CD4-positive, alpha-beta T cell treated with Interleukin-15 for 4 hours (primary cell): ENCODE data around the gene LRMDA.

ENCODE experiments used
- DNase-seq: peaks from one replicate; pipeline ENCODE4 v3.0.0-alpha.2; 2020; ENCODE audit warnings: low spot score

LRMDA gene

DNA sequence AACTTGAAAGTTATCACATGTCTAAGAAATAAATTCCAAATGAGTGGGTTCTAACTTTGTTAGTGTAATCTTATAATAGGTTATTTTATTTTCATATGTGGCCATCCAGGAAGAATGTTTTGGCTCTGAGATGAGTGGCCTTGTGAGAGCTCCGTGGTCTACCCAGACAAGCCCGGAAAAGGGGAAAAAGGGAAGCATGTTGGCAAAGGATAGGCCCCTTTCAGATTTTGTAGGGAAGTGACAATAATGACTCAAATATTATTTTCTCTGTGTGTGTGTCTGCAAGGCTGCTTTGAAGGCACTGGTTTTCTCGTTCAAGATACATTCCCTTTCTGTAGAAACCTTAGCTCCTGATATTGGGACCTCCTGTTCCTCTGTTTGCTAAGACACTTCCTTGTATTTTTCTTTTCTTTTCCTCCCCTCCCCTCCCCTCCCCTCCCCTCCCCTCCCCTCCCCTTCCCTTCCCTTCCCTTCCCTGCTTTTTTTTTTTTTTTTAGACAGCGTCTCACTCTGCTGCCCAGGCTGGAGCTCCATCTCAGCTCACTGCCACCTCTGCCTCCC, 240.8 kb downstream of the LRMDA start:
- DNase-seq = no peak

DNA sequence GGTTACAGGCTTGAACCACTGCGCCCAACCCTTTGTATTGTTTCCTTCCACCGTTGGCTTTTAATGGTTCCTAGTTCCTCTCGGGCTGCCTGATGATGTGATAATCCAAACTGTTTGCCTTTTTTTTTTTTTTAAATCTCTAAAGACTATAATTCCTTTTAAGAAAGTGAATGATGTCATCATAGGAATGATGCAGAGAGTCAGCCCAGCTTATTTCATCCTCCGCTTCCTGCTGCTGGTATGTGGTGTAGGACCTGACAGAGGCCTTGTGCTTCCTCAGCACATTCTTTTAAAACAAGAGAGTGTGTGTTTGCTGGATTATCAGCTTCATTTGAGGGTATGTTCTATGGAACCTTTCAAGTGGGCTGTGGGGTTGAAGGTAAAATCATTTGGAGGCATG, 241.4 kb downstream of the LRMDA start:
- no peak for DNase-seq

DNA sequence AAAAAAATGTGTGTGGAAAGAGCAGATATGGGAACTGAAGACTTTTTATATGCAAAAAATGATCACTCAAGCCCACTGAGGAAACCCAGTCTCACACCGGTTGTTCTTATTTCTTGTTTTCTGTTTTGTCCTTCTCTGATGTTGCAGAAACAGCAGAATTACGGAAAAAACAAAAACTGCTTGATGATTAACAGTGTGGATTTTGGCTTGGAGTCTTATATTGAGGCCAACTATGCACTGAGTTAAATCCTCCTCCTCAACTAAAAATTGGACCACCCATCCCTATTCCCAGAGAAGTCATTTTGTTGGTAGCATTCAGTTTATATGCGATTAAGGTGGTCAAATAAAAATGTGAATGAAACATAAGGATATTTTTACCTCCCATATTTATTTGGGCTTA, 246.1 kb downstream of the LRMDA start:
- no peak for DNase-seq

DNA sequence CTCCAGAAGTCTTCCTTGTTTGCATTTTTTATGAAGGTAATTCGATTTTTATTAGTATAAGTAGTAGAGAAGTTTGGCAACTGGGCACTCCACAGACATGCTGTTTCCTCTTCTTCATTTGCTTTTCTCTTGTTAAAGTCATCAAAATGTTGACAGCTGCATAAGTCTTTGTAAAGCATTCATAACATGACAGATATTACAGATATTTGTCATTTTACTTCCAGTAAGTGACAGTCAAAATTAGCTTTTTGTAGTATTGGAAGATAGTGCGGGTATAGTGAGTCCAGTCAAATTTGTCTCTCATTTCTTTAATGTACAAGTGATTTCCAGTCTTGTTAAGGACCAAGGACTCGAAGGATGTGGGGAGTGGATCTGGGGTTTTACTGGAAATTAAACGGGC, 247.1 kb downstream of the LRMDA start:
- DNase-seq = no peak

DNA sequence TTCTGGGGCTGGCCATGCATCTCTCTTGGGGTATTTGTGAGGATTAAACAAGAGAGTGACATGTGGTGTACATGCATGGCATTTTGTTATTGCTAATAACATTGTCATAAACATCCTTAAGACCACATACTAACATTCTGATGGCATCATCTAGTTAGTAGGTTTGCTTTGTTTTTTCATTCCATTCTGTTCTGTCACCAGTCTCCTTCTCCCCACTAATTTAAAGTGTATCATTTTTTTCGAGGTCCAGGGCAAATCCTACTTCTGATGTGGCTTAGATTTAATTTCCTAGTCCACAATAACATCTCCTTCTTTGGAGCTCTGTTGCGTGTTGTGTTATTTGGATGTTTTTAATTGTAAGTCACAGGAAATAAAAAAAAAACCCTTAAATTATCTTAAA, 248.1 kb downstream of the LRMDA start:
- no peak for DNase-seq

DNA sequence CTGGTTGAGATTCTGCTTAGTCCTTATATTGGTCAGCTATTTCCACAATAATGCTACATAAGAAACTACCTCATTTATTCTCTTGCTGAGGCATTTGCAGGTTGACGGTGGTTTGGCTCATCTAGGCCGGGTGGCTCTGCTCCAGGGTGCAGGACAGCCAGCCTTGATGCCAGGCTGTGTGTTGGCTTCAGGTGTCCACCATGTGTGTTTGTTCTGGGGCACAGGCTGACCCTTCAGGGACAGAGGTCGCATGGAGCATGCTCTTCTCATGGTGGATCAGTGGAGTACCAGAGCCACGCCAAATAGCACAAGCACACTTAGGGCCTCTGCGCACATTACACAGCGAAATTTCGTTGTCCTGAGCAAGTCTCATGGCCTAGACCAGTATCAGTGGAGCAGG, 249.9 kb downstream of the LRMDA start:
- no peak for DNase-seq

DNA sequence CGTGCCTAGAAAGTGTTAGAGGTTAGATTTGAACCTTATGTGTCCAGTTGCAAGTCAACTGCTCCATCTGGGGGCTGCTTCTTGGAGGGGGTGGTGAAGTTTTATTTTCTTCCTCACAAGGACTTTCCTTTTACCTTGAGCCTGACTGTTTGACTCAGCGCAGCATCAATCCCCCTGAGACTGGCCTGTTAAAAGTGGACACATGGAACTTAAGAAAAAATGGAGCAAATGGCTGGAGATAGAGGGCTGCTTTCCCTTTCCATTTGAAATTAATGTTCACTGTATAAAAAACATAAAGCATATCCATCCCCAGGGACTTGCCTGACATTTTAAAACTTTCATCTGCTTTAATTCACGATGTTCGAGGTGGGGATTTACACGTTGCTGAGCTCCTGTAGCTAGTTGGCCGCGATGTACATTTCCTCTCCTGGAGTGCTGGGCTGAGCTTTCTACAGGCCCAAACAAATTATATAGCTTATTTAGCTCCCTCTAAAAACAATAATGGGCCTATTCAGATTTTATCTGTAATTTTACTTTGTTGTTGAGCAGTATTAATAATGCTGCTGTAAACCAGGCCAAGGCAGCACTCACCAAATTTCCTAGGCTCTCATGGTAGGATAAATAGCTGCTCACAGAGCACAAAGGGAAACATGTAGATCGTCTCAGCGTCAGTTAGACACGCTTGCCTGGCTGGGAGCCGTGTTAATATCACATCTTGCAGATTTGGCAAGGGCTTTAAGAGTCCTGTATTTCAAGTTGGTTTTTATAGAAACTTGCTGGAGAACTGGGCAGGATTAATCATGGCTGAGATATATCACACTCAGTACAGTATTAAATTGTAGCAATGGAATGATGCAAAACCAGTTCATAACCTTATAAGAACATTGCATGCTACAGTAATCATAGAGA, 251.5 kb downstream of the LRMDA start:
- DNase-seq = no peak

DNA sequence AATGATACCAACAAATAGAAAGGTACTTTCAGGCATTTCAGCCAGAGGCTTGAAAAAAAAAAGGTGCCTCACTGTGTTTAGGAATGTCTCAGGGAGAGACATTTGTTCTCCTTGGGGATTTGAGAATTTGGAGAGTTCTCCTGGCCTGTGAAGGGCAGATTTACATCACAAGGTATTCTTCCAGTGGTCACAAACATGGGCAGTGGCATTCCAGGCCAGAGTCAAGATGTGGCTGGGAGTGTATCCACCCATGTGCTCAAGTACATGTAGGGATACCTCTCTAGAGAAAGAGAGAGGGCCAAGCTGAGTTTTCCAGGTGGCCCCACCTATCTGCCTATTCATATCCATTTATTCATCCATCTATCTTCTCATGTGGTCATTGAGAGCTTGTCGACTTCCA, 253.8 kb downstream of the LRMDA start:
- no peak for DNase-seq

GRCh38 chr10:75688506-75689300, 257.3 kb downstream of the LRMDA start:
- DNase-seq = no peak

- DNase-seq = no peak
Measured at GRCh38 chr10:75693489-75693888, 262.1 kb downstream of the LRMDA start.

DNA sequence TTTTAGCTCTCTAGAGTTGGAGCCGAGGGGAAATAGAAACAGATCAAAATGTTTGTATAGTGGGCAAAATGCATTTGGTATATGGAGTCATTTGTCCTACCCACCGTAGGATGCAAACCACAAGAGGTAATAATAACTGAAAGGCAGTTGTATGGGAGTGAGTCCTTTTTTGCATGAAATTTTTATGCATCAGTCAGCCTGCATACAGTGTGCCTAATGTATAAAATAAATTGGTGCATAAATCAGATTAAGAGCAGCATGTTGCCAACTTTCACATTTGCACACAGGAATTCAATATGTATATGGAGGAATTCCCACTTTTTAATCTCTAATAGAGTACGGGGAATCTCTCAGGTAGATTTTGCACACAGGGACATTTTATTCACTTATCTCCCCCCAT, 262.8 kb downstream of the LRMDA start:
- DNase-seq = no peak

DNA sequence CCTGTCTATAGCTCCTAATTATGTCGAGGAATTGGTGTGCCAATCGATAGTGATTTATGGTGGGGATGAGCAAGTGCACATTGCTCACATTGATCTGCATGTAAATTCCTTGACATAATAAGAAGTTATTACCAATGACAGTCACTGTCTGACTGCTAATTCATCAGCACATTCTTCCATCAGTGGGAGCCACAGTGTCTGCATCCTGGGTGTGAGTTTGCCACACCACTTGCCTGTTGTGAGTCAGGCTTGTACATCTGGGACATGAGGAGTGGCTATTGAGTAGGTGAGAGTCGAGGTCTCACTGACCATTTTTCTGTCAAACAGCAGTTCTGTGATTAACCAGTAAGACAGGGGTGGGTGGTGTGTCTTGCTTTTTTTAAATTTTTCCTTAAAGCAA, 263.4 kb downstream of the LRMDA start:
- no peak for DNase-seq

GRCh38 chr10:75695994-75696393, 264.6 kb downstream of the LRMDA start:
- no peak for DNase-seq

DNA sequence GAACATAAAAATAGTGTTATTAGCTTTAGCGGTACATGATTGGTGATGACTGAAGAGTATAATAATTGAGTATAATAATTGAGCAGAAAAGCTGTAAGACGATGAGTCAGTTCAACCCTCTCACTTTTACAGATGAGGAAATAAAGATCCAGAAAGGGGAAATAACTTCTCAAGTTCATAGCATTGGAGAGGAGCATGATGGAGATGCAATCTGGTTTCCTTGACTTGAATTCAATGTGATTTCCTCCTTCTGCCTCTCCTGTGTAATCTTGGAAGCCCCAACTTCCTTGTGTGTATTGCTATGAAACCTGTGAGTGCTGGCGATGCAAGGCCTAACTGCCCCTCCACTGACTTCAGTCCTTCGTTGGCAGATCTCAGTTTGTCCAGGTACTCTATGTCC, 265.1 kb downstream of the LRMDA start:
- no peak for DNase-seq

GRCh38 chr10:75703191-75703854, 271.9 kb downstream of the LRMDA start:
- DNase-seq = no peak

DNA sequence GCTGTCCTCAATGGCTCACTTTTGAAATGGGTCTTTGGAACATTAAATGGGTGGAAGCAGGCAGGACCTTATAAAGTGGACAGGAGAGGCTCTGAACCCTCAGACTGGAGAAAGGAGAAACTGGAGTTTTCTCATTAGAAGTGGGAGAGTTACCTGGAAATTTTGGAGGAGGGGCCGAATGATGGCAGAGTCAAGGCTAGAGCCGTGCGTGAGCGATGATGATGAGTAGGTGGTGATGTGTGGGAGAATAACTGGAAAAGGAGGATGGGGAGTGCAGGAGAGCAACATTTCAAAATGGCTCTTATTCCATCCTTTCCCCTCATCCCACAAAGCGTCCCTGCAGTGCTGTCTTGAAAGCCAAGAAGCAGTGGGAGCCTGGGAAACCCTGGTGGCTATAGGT, 274.0 kb downstream of the LRMDA start:
- DNase-seq = no peak

DNA sequence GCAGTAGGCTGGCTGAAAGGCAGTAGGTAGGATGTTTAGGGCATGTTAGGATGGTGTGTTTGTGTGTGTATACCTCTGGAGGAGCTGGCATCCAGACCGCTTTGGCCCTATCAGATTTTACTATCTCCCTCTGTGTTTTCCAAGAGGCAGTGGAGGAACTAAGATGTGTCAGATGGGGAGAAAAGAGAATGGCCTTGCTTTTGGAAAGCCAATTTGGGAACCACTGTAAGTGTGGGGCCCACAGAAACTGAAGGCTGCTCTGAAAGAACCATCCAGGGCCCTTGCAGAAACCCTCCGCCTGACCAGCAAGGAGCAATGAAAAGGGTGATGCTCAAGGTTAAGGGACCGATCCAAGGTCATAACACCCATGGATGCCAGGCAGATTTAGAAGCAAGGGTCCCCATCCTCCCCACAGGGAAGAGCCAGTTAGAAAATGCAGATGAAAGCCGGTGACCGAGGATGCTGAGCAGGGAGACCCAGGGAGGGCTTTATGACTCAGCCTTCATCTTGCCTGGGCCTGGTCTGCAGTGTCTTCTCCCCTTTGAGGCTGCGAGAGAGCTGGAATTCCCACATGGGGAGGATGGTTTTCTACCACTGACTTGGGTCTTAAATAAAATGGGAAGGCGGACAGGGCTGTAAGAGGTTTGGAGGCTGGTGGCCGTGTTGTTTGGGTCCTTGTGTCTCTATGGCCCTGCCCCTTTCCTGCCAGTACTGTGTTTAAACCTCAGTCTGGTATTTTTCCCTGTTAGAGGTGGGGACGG, 275.8 kb downstream of the LRMDA start:
- DNase-seq = no peak

DNA sequence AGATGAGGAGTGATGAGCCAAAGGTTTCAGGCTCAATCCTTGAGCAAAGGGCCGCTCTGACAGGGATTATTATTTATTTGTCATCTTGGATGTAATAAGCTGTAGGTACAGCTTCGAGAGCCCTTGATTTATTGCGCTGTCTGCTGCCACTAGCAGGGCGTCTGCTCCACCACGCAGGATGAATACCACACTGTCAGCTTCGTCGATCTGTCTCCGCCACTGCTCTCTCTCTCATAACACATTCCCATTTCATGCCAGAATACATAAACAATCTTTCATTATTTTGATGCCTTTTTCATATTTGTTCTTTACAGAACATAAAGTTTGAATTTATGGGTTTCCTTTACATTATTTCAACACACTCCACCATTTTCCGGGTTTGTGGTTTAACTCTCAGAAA, 276.6 kb downstream of the LRMDA start:
- no peak for DNase-seq

- no peak for DNase-seq
Measured at GRCh38 chr10:75709245-75709644, 277.8 kb downstream of the LRMDA start.

- DNase-seq = no peak
Measured at GRCh38 chr10:75709811-75710210, 278.4 kb downstream of the LRMDA start.

DNA sequence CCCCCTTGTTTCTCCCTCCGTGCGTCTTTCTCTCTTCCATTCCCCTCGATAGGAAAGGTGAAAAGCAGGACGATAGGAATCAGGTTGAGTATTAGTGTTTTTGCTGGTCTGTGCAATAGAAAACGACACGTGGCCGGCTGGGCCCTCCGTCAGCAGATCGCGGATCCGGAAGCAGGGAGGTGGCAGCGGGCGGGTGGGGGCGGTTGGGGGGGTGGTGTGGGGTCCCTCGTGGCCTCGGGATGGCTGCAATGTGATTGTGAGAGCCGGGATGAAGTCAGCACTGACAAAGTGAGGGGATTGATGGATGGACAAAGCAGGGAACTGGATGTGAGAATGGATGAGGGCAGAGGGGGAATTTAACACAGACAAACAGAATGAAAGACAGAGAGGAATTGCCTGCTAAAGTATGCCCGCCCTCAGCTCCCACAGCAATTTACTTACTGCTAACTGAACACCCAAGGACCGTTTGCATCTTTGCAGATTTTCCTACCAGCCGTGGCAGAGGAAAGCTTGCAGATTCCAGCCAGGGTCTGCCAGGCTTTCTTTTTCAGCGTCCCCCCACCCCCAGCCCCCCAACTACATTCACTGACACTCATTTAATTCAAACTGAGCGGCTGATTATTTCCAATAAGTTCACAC, 280.9 kb downstream of the LRMDA start:
- no peak for DNase-seq
